ENCODE results near the gene KRT27. TPM values are rescaled to one million over a fixed set of nuclear protein-coding genes. Genes with fewer than 3 reads are reported as not detected.

Gene KRT27
- total RNA-seq, result not detected

GRCh38 chr17:40782450-40782849 lies at the start of gene KRT27:
KRT27 (minus strand) TSS chr17:40782550; CDS start chr17:40782493, 57 bp downstream.
- Histone ChIP-seq H3K27me3 (peaks cover 0 to 3% of the 10 kb centered on the region in 2 donors), H3K4me1 (no peaks in the 10 kb centered on the region), H3K36me3 (no peaks in the 10 kb centered on the region), H3K4me3 (no peak within 1 kb of the TSS), H3K27ac (no peak within 1 kb of the TSS), H3K9me3 (no peaks in the 10 kb centered on the region)
- no peak for DNase-seq (ENCODE audit: low spot score)
- no peak for TF ChIP-seq CTCF (IDR thresholded peaks at IDR 0.05)

DNA sequence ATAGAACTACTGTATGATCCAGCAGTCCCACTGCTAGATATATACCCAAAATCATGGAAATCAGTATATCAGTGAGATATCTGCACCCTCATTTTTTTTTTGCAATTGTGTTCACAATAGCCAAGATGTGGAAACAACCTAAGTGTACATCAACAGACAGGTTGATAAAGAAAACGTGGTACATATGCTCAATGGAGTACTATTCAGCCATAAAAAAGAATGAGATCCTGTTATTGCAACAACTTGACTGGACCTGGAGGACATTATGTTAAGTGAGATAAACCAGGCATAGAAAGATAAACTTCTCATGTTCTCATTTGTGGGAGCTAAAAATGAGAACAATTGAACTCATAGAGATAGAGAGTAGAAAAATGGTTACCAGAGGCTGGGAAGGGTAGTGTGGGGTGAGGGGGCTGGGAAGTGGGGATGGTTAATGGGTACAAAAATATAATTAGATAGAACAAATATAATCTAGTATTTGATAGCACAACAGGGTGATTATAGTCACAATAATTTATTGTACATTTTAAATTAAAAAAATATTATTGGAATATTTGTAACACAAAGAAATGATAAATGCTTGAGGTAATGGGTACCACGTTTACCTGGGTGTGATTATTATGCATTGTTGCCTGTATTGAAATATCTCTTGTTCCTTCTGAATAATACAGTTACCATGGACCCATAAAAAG lies 47.9 kb upstream of the KRT27 start:
- Histone ChIP-seq H3K36me3 (peaks cover 6% of the 10 kb centered on the region), H3K4me1 (peaks cover 0 to 21% of the 10 kb centered on the region in 2 donors), H3K4me3 (no peak overlapping the region), H3K27me3 (no peaks in the 10 kb centered on the region), H3K27ac (no peak overlapping the region), H3K9me3 (no peaks in the 10 kb centered on the region)
- TF ChIP-seq CTCF (IDR thresholded peaks at IDR 0.05), result no peak
- DNase-seq (ENCODE audit: low spot score), result no peak

GRCh38 chr17:40828454-40829044 lies 46.2 kb upstream of the KRT27 start:
- no peak for TF ChIP-seq CTCF (IDR thresholded peaks at IDR 0.05)
- no peaks in the 10 kb centered on the region for H3K27me3 ChIP-seq
- no peak for DNase-seq (ENCODE audit: low spot score)
- no peaks in the 10 kb centered on the region for H3K36me3 ChIP-seq
- H3K27ac ChIP-seq, result peak overlapping the region; percentile 61 to 71
- H3K4me3 ChIP-seq, result no peak overlapping the region
- H3K9me3 ChIP-seq, result no peaks in the 10 kb centered on the region
- H3K4me1 ChIP-seq, result peaks cover 0 to 21% of the 10 kb centered on the region in 2 donors

DNA sequence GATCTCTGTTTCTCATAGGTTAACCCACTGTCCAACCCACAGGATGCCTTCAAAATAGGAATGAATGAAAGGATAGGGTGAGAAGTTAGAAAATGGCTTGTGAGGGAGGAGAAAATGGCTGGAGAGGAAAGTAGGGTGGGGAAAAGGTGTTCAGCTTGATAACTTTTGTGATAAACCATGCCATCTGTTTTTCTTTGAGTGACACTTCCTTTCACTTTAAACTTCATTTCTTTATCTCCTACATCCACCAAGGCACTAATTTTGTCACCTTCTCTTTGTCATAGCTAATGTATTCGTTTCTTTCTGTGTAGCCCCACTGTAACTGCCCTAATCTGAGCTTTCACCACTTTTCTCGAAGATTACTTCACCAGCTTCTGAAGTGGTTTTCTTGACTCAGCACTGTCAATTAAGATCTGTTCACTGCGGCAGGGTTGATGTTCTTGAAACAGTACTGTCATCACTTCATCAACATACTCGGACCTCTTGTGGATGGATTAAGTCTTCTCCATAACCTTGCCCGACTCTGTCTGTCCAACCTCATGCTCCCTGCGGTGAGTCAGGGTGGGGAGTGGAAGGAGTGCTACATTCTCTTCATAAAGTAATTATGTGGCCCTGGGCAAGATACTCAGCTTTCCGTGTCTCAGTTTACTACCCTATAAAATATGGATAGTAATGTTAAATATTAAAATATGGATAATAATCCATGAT lies 45.5 kb upstream of the KRT27 start:
- DNase-seq (ENCODE audit: low spot score), result no peak
- no peak for TF ChIP-seq CTCF (IDR thresholded peaks at IDR 0.05)
- H3K4me1 ChIP-seq, result peaks cover 0 to 21% of the 10 kb centered on the region in 2 donors
- no peaks in the 10 kb centered on the region for H3K36me3 ChIP-seq
- H3K27me3 ChIP-seq, result no peaks in the 10 kb centered on the region
- peak overlapping the region; percentile 61 to 71 for H3K27ac ChIP-seq
- H3K4me3 ChIP-seq, result no peak overlapping the region
- H3K9me3 ChIP-seq, result no peaks in the 10 kb centered on the region

DNA sequence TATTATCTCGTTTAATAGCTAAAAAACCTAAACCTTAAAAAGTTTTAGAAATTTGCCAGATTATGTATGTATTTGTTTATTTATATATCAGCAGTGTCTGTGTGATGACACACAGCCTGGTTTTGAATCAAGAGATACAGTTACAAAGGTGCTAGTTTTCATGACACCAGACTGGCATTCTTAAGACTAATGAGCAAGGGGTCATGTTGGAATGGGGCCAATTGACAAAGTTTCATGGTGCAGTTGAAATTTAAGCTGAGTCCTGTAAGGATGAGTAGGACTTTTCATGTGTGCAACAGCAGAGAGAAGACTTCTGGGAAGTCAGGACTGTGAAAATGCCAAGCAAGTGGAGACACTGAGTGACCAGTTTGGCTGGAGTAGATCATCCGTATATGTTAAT lies 43.2 kb upstream of the KRT27 start:
- no peak for TF ChIP-seq CTCF (IDR thresholded peaks at IDR 0.05)
- Histone ChIP-seq H3K27me3 (no peaks in the 10 kb centered on the region), H3K27ac (no peak overlapping the region), H3K4me3 (no peak overlapping the region), H3K9me3 (no peaks in the 10 kb centered on the region), H3K4me1 (peaks cover 0 to 16% of the 10 kb centered on the region in 2 donors), H3K36me3 (no peaks in the 10 kb centered on the region)
- DNase-seq (ENCODE audit: low spot score), result no peak

Data from right atrium auricular region (tissue), 2 donors.